HCT116 (cell line): Measurements from ENCODE around the gene TMTC1.

Experiments
- ATF3 ChIP-seq: IDR thresholded peaks from 2 replicates; pipeline ENCODE4 v1.6.1; 2012
- CEBPB ChIP-seq: IDR thresholded peaks from 2 replicates; pipeline ENCODE4 v1.6.1; 2012; ENCODE audit warnings: low read depth
- CTCF ChIP-seq, 3 experiments: fragments of 200-600 bp in 1 of 3; sonication (generic) in 1 of 3; IDR thresholded peaks in 2 of 3; conservative IDR thresholded peaks in 1 of 3; 2 replicates each; pipeline ENCODE4 v1.5.1; 2012 to 2017; ENCODE audit warnings: low read depth in 2 of 3, low read length in 2 of 3, antibody characterized with exemption in 1 of 3, borderline replicate concordance in 1 of 3, control low read depth in 1 of 3, mild to moderate bottlenecking in 1 of 3, mixed read lengths in 1 of 3, mixed run types in 1 of 3, moderate library complexity in 1 of 3; ENCODE audit not compliant: insufficient read depth in 1 of 3
- ELF1 ChIP-seq: IDR thresholded peaks from 2 replicates; pipeline ENCODE4 v1.6.1; 2012; ENCODE audit warnings: low read depth, borderline replicate concordance
- EZH2 ChIP-seq: fragments of 200-600 bp; sonication (generic); IDR thresholded peaks from 2 replicates; pipeline ENCODE4 v1.6.1; 2017; ENCODE audit warnings: antibody characterized with exemption, mixed run types
- EZH2phosphoT487 ChIP-seq: fragments of 200-600 bp; IDR thresholded peaks from 2 replicates; pipeline ENCODE4 v1.6.1; 2018; ENCODE audit warnings: antibody characterized with exemption, borderline replicate concordance
- POLR2A ChIP-seq: IDR thresholded peaks from 2 replicates; pipeline ENCODE4 v1.7.0; 2011; ENCODE audit warnings: borderline replicate concordance; ENCODE audit not compliant: insufficient read depth, insufficient read length; ENCODE audit errors: extremely low read depth
- POLR2AphosphoS5 ChIP-seq: IDR thresholded peaks from 2 replicates; pipeline ENCODE4 v1.6.1; 2011; ENCODE audit warnings: mild to moderate bottlenecking, low read depth, low read length, moderate library complexity
- SIN3A ChIP-seq: IDR thresholded peaks from 2 replicates; pipeline ENCODE4 v1.6.1; 2012; ENCODE audit warnings: low read depth
- YY1 ChIP-seq: IDR thresholded peaks from 2 replicates; pipeline ENCODE4 v1.6.1; 2011; ENCODE audit warnings: low read length, low read depth, moderate library complexity, mild to moderate bottlenecking; ENCODE audit not compliant: insufficient replicate concordance; ENCODE audit errors: extremely low read depth
- ZFX ChIP-seq: fragments of 450-650 bp; IDR thresholded peaks from 2 replicates; pipeline ENCODE4 v1.6.1; 2017
- ZNF274 ChIP-seq: fragments of 200-500 bp; sonication (Bioruptor generic); IDR thresholded peaks from 2 replicates; pipeline ENCODE4 v1.6.1; 2014; ENCODE audit warnings: mild to moderate bottlenecking, low read depth, low read length, inconsistent platforms

GRCh38 chr12:29781705-29782266 lies 2.0 kb downstream of the TMTC1 start:
- no peak for TF ChIP-seq CTCF (IDR thresholded peaks at IDR 0.05 in 2 of 3, conservative IDR thresholded peaks at IDR 0.05 in 1 of 3; ENCODE audit: borderline replicate concordance in 1 of 3, insufficient read depth in 1 of 3, low read depth in 2 of 3, low read length in 2 of 3)
- no peak for TF ChIP-seq POLR2A
- TF ChIP-seq EZH2: no peak
- TF ChIP-seq ZNF274: no peak
- no peak for TF ChIP-seq ZFX
- no peak for TF ChIP-seq YY1
- no peak for TF ChIP-seq ELF1
- TF ChIP-seq EZH2phosphoT487: no peak
- no peak for TF ChIP-seq SIN3A
- no peak for TF ChIP-seq ATF3
- no peak for TF ChIP-seq POLR2AphosphoS5
- TF ChIP-seq CEBPB: no peak
